Smooth muscle cell (in vitro differentiated cells): ENCODE measurements around the gene SOX18. TPM values are rescaled to one million over a fixed set of nuclear protein-coding genes. Genes with fewer than 3 reads are reported as not detected.

Source experiments
- DNase-seq: peaks from one replicate; lab custom pipeline; 2025; ENCODE audit not compliant: unreplicated experiment; lab: John Stamatoyannopoulos, UW
- H2AFZ ChIP-seq: fragments of 200-600 bp; sonication (generic); 2 replicates; pipeline ENCODE4 v1.6.0; 2016; ENCODE audit warnings: antibody characterized with exemption, low read depth, mild to moderate bottlenecking
- H3F3A ChIP-seq: fragments of 200-600 bp; sonication (generic); 2 replicates; pipeline ENCODE4 v1.6.0; 2017; ENCODE audit warnings: antibody characterized with exemption, low read depth
- H3K27ac ChIP-seq: fragments of 200-600 bp; sonication (generic); 2 replicates; pipeline ENCODE4 v1.5.1; 2016; ENCODE audit warnings: low read depth, mild to moderate bottlenecking
- H3K27me3 ChIP-seq: fragments of 200-600 bp; sonication (generic); 2 replicates; pipeline ENCODE4 v1.6.1; 2016; ENCODE audit warnings: low read depth, mild to moderate bottlenecking
- H3K36me3 ChIP-seq: fragments of 200-600 bp; sonication (generic); 2 replicates; pipeline ENCODE4 v1.5.1; 2016; ENCODE audit warnings: low read depth
- H3K4me1 ChIP-seq: fragments of 200-600 bp; sonication (generic); 2 replicates; pipeline ENCODE4 v1.5.1; 2016; ENCODE audit warnings: low read depth
- H3K4me2 ChIP-seq: fragments of 200-600 bp; sonication (generic); 2 replicates; pipeline ENCODE4 v1.6.0; 2016; ENCODE audit warnings: mild to moderate bottlenecking
- H3K4me3 ChIP-seq: fragments of 200-600 bp; sonication (generic); 2 replicates; pipeline ENCODE4 v1.5.1; 2016; ENCODE audit warnings: mild to moderate bottlenecking
- H3K79me2 ChIP-seq: fragments of 200-600 bp; sonication (generic); 2 replicates; pipeline ENCODE4 v1.6.0; 2016; ENCODE audit warnings: low read depth, mild to moderate bottlenecking
- H3K9ac ChIP-seq: fragments of 200-600 bp; sonication (generic); 2 replicates; pipeline ENCODE4 v1.6.0; 2016; ENCODE audit warnings: low read depth
- H3K9me3 ChIP-seq: fragments of 200-600 bp; sonication (generic); replicated peaks from 2 replicates; pipeline ENCODE4 v1.5.1; 2016; ENCODE audit warnings: low read depth
- H4K20me1 ChIP-seq: fragments of 200-600 bp; sonication (generic); 2 replicates; pipeline ENCODE4 v1.6.0; 2016; ENCODE audit warnings: low read depth
- CTCF ChIP-seq: fragments of 200-600 bp; sonication (generic); IDR thresholded peaks from 2 replicates; pipeline ENCODE4 v1.5.1; 2017; ENCODE audit warnings: borderline replicate concordance, mild to moderate bottlenecking, antibody characterized with exemption; ENCODE audit not compliant: insufficient read depth, poor library complexity, severe bottlenecking
- WGBS: methylation state at CpG from one replicate; pipeline ENCODE4 v1.1.7; 2016; ENCODE audit warnings: low lambda C conversion rate; 5-methylcytosine and 5-hydroxymethylcytosine counted together
- polyA plus RNA-seq: library from polyadenylated mRNA; unstranded; fragments of >200 nt; fragmentation: Nextera tagmentation; extraction: Ambion mirVana; gene quantifications from 2 replicates; pipeline ENCODE4 v1.2.1, GENCODE V29; 2016
- total RNA-seq: library from RNA; depleted of rRNA; stranded (reverse); fragments of >200 nt; gene quantifications from 2 replicates; pipeline ENCODE4 v1.2.3, GENCODE V29; 2014

SOX18 gene
- total and polyA plus RNA-seq, 2 experiments from 2014 or later: 0.54 to 9.7 TPM

GRCh38 chr20:64076061-64076997, 26.9 kb upstream of the SOX18 start:
- Histone ChIP-seq H3K79me2 (no peaks in the 10 kb centered on the region), H2AFZ (no peak overlapping the region), H3K9ac (no peak overlapping the region), H3K9me3 (no peaks in the 10 kb centered on the region), H3F3A (no peaks in the 10 kb centered on the region), H3K27ac (no peak overlapping the region), H3K27me3 (no peaks in the 10 kb centered on the region), H3K4me3 (no peak overlapping the region), H4K20me1 (no peaks in the 10 kb centered on the region), H3K4me2 (no peak overlapping the region), H3K36me3 (no peaks in the 10 kb centered on the region), H3K4me1 (peaks cover 5% of the 10 kb centered on the region)
- DNase-seq: no peak
- TF ChIP-seq CTCF: no peak
- WGBS: 97% methylated on average over 20 of the region's 22 CpGs

- Histone ChIP-seq H3K4me3 (no peak overlapping the region), H3K36me3 (no peaks in the 10 kb centered on the region), H3F3A (no peaks in the 10 kb centered on the region), H3K4me2 (no peak overlapping the region), H3K4me1 (peaks cover 5% of the 10 kb centered on the region), H2AFZ (no peak overlapping the region), H3K27me3 (no peaks in the 10 kb centered on the region), H3K9me3 (no peaks in the 10 kb centered on the region), H3K27ac (no peak overlapping the region), H3K9ac (no peak overlapping the region), H3K79me2 (no peaks in the 10 kb centered on the region), H4K20me1 (no peaks in the 10 kb centered on the region)
- DNase-seq: no peak
- no peak for TF ChIP-seq CTCF
- WGBS: 95% methylated on average over 12 of the region's 12 CpGs
Measured at GRCh38 chr20:64075556-64075955, 26.1 kb upstream of the SOX18 start.

GRCh38 chr20:64074963-64075362, 25.5 kb upstream of the SOX18 start:
- H3K4me3 ChIP-seq: no peak overlapping the region
- no peaks in the 10 kb centered on the region for H3K27me3 ChIP-seq
- WGBS: 99% methylated on average over 8 of the region's 8 CpGs
- H3F3A ChIP-seq: no peaks in the 10 kb centered on the region
- H4K20me1 ChIP-seq: no peaks in the 10 kb centered on the region
- no peaks in the 10 kb centered on the region for H3K36me3 ChIP-seq
- no peak overlapping the region for H3K4me2 ChIP-seq
- no peak overlapping the region for H3K27ac ChIP-seq
- peaks cover 5% of the 10 kb centered on the region for H3K4me1 ChIP-seq
- no peaks in the 10 kb centered on the region for H3K9me3 ChIP-seq
- H3K79me2 ChIP-seq: no peaks in the 10 kb centered on the region
- no peak overlapping the region for H2AFZ ChIP-seq
- no peak for DNase-seq
- no peak for TF ChIP-seq CTCF
- H3K9ac ChIP-seq: no peak overlapping the region
